Spleen (tissue), 11 donors: ENCODE data around the gene CALM1. TPM values are rescaled to one million over a fixed set of nuclear protein-coding genes. Genes with fewer than 3 reads are reported as not detected.

Source experiments
- DNase-seq: peaks from one replicate; pipeline ENCODE4 v3.0.0-alpha.2; 2020
- H3K27ac ChIP-seq, 8 donors: fragments of 200-600 bp; sonication (generic) in 7 of 8; 1 replicate in 4 of 8; 2 replicates in 4 of 8; pipeline versions ENCODE4 v1.5.0 to v1.8.0; 2016 to 2021; ENCODE audit warnings: inconsistent platforms in 4 of 8, mild to moderate bottlenecking in 4 of 8, moderate library complexity in 1 of 8
- H3K27me3 ChIP-seq, 7 donors: fragments of 200-600 bp; sonication (generic) in 6 of 7; replicated peaks in 1 of 7; 1 replicate in 4 of 7; 2 replicates in 3 of 7; pipeline versions ENCODE4 v1.5.0 to v1.8.0; 2016 to 2021; ENCODE audit warnings: inconsistent platforms in 3 of 7, mild to moderate bottlenecking in 1 of 7
- H3K36me3 ChIP-seq, 6 donors: fragments of 200-600 bp; sonication (generic) in 5 of 6; 1 replicate in 4 of 6; 2 replicates in 2 of 6; pipeline versions ENCODE4 v1.5.0 to v1.8.0; 2016 to 2021; ENCODE audit warnings: inconsistent platforms in 2 of 6
- H3K4me1 ChIP-seq, 6 donors: fragments of 200-600 bp; sonication (generic) in 5 of 6; 1 replicate in 3 of 6; 2 replicates in 3 of 6; pipeline versions ENCODE4 v1.5.0 to v1.8.0; 2016 to 2021; ENCODE audit warnings: inconsistent platforms in 3 of 6
- H3K4me3 ChIP-seq, 8 donors: fragments of 200-600 bp; sonication (generic) in 7 of 8; 1 replicate in 4 of 8; 2 replicates in 4 of 8; pipeline versions ENCODE4 v1.5.0 to v1.8.0; 2016 to 2021; ENCODE audit warnings: inconsistent platforms in 4 of 8, mild to moderate bottlenecking in 4 of 8, moderate library complexity in 2 of 8
- H3K9me3 ChIP-seq, 8 donors: fragments of 200-600 bp; sonication (generic) in 7 of 8; 1 replicate in 4 of 8; 2 replicates in 4 of 8; pipeline versions ENCODE4 v1.5.0 to v1.8.0; 2016 to 2021; ENCODE audit warnings: inconsistent platforms in 4 of 8
- CTCF ChIP-seq, 11 experiments: fragments of 200-600 bp in 7 of 11; fragments of 450-650 bp in 4 of 11; sonication (generic) in 4 of 11; IDR thresholded peaks in 8 of 11; conservative IDR thresholded peaks in 3 of 11; 1 replicate in 7 of 11; 2 replicates in 4 of 11; pipeline versions ENCODE4 v1.4.0 to v1.8.0; 2016 to 2021; ENCODE audit warnings: antibody characterized with exemption in 11 of 11, inconsistent platforms in 4 of 11, mild to moderate bottlenecking in 1 of 11
- POLR2A ChIP-seq, 3 donors: fragments of 450-650 bp; IDR thresholded peaks; one replicate each; pipeline ENCODE4 v1.5.1; 2017; ENCODE audit warnings: antibody characterized with exemption in 3 of 3, mild to moderate bottlenecking in 1 of 3
- POLR2AphosphoS5 ChIP-seq, 3 donors: sonication (generic); formaldehyde crosslinking; IDR thresholded peaks; one replicate each; pipeline ENCODE4 v1.5.1; 2017; ENCODE audit warnings: antibody characterized with exemption in 3 of 3
- WGBS, 5 donors: extraction: QIAGEN DNeasy Blood & Tissue Kit in 3 of 5; methylation state at CpG; one replicate each; pipeline versions ENCODE4 v1.1.5 to v1.1.7; 2013 to 2018; 5-methylcytosine and 5-hydroxymethylcytosine counted together
- intact Hi-C: fragments of 100-400 bp; cut with DNase I; formaldehyde crosslinking; loops from one replicate; pipeline ENCODE4 v1.15.0; 2023; ENCODE audit warnings: low total_unique reads
- polyA plus RNA-seq, 3 donors: library from polyadenylated mRNA; stranded (reverse); fragments of 200-250 nt; gene quantifications; one replicate each; pipeline ENCODE4 v1.2.1, GENCODE V29; 2013
- total RNA-seq, 7 donors: library from RNA; depleted of rRNA in 3 of 7; stranded (reverse); fragments of >200 nt in 3 of 7; fragmentation: NEBNext Ultra II Directional in 4 of 7; extraction: Animal tissue kit (Norgen Biotek cat#: 25700) in 4 of 7; gene quantifications; one replicate each; pipeline versions ENCODE4 v1.1.0 to v1.2.1, GENCODE V29; 2016 to 2021
- donor health status: healthy with polysubstance abuse.
- donor health status: DM: no; HTN: no; CAD: no; lungs with moderate emphysema.
- donor health status: DM: no; HTN: no; CAD: no.
- donor health status: Bipolar disorder and iron deficiency.
- donor health status: healthy.
- donor health status: DM: no; HTN: no; CAD: no.
- donor health status: DM: yes; HTN: yes; CAD: no.

CALM1 gene
- total and polyA plus RNA-seq, 10 donors = 188 to 483 (median 311) TPM

DNA sequence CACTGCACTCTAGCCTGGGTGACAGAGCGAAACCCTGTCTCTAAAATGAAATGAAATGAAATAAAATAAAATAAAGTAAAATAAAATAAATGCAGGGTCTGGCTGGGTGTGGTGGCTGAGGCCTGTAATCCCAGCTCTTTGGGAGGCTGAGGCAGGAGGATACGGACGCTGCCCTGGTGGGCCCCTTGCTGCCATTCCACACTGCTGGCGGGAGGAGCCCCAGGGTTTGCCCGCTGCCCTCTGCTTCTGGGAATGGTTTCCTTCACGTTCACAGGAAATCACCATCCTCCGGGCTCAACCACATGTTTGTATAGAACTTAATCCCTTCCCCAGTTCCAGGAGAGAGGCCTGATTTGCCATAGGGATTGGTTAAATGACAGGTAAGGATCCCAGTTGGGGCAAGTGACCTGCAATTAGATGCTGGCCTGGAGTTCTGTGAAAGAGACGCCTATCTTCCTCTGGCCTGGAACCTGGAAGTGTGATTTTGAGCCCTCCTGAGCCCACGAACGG lies 29.3 kb downstream of the CALM1 start:
- Histone ChIP-seq H3K36me3 (no peaks in the 10 kb centered on the region), H3K4me3 (no peak overlapping the region), H3K27ac (no peak overlapping the region), H3K27me3 (no peaks in the 10 kb centered on the region), H3K4me1 (peaks cover 0 to 42% (median 13%) of the 10 kb centered on the region in 6 donors), H3K9me3 (no peaks in the 10 kb centered on the region)
- DNase-seq = no peak
- WGBS, 5 donors = 79 to 89% (median 82%) methylated on average over 10 of the region's 10 CpGs
- intact Hi-C loops = no loop called here
- TF ChIP-seq CTCF (IDR thresholded peaks at IDR 0.05 in 8 of 11, conservative IDR thresholded peaks at IDR 0.05 in 3 of 11) (no peak), POLR2AphosphoS5 (IDR thresholded peaks at IDR 0.05) (no peak), POLR2A (IDR thresholded peaks at IDR 0.05) (no peak)

- Histone ChIP-seq H3K4me1 (peaks cover 0 to 42% (median 13%) of the 10 kb centered on the region in 6 donors), H3K27ac (peak overlapping the region in 2 of 8 donors; percentile 19 to 67), H3K9me3 (no peaks in the 10 kb centered on the region), H3K27me3 (no peaks in the 10 kb centered on the region), H3K4me3 (no peak overlapping the region), H3K36me3 (no peaks in the 10 kb centered on the region)
- no peak for DNase-seq
- 60 to 71% (median 69%) methylated on average over 10 of the region's 10 CpGs for WGBS, 5 donors
- TF ChIP-seq POLR2A (IDR thresholded peaks at IDR 0.05) = no peak
- peak in 1 of 3 donors; percentile 55 for TF ChIP-seq POLR2AphosphoS5 (IDR thresholded peaks at IDR 0.05)
- intact Hi-C loops = no loop called here
Measured at GRCh38 chr14:90426663-90427062, 29.8 kb downstream of the CALM1 start.

DNA sequence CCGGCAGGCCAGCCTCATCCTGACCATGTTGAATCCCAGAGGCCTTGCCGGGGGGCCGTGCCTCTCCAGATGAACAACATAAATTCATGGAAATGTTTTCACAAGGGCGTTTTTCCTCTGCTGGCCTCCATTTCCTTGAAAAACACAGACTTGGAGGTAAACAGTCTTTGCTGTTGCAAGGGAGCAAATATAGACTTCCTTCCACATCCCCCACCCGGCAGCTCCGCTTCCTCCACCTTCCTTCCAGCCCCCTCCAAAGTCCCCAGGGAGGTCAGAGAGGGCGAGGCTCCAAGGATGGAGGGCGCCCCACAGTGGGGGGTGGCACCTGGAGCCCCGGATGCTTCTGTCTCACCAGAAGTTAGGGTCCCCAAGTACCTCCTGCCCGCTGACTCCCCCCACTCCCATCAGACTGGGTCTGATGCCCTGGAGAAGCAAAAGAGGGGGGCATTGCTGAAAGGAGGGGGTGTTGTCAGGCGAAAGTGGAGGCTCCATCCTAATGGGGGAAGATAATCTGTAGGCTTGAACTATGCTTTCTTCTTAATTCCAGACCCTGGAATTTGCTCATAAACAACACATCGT lies 31.1 kb downstream of the CALM1 start:
- Histone ChIP-seq H3K36me3 (no peaks in the 10 kb centered on the region), H3K27ac (peak overlapping the region in 6 of 8 donors; percentile 1 to 67 (median 42)), H3K4me3 (no peak overlapping the region), H3K9me3 (no peaks in the 10 kb centered on the region), H3K27me3 (no peaks in the 10 kb centered on the region), H3K4me1 (peaks cover 0 to 42% (median 13%) of the 10 kb centered on the region in 6 donors)
- TF ChIP-seq CTCF (IDR thresholded peaks at IDR 0.05 in 8 of 11, conservative IDR thresholded peaks at IDR 0.05 in 3 of 11) = no peak
- peak in 1 of 3 donors; percentile 48 for TF ChIP-seq POLR2AphosphoS5 (IDR thresholded peaks at IDR 0.05)
- 45 to 60% (median 53%) methylated on average over 12 of the region's 12 CpGs for WGBS, 5 donors
- DNase-seq = no peak
- intact Hi-C loops = no loop called here

GRCh38 chr14:90428676-90429075 lies 31.8 kb downstream of the CALM1 start:
- peaks cover 0 to 42% (median 13%) of the 10 kb centered on the region in 6 donors for H3K4me1 ChIP-seq
- intact Hi-C loops = no loop called here
- H3K27ac ChIP-seq = peak overlapping the region in 2 of 8 donors; percentile 52 to 67
- H3K27me3 ChIP-seq = no peaks in the 10 kb centered on the region
- no peak overlapping the region for H3K4me3 ChIP-seq
- 75 to 100% (median 90%) methylated on average over 2 of the region's 2 CpGs for WGBS, 5 donors
- TF ChIP-seq CTCF (IDR thresholded peaks at IDR 0.05 in 8 of 11, conservative IDR thresholded peaks at IDR 0.05 in 3 of 11) = no peak
- TF ChIP-seq POLR2A (IDR thresholded peaks at IDR 0.05) = no peak
- no peak for TF ChIP-seq POLR2AphosphoS5 (IDR thresholded peaks at IDR 0.05)
- no peaks in the 10 kb centered on the region for H3K36me3 ChIP-seq
- H3K9me3 ChIP-seq = no peaks in the 10 kb centered on the region
- no peak for DNase-seq
